ENCODE measurements around the gene CCT7. TPM values are rescaled to one million over a fixed set of nuclear protein-coding genes. Genes with fewer than 3 reads are reported as not detected.

The CCT7 gene
- total and polyA plus RNA-seq, 2 experiments from 2014 or later: 190 to 197 TPM

GRCh38 chr2:73252238-73253027 lies 18.3 kb downstream of the CCT7 start:
- Histone ChIP-seq H3K4me2 (no peak overlapping the region), H3K79me2 (no peaks in the 10 kb centered on the region), H3K36me3 (replicated peaks; ENCODE audit: insufficient read depth, low read depth) (no peaks in the 10 kb centered on the region), H3K27ac (no peak overlapping the region), H2AFZ (no peak overlapping the region), H3K9me2 (replicated peaks; ENCODE audit: insufficient read depth) (no peaks in the 10 kb centered on the region), H3K9me3 (ENCODE audit: low read depth) (no peaks in the 10 kb centered on the region), H3K4me3 (no peak overlapping the region), H3K4me1 (ENCODE audit: insufficient read depth) (no peaks in the 10 kb centered on the region), H4K20me1 (ENCODE audit: insufficient read depth, poor library complexity, severe bottlenecking) (no peaks in the 10 kb centered on the region), H3K27me3 (no peaks in the 10 kb centered on the region)
- 95% methylated on average over 17 of the region's 17 CpGs for WGBS (ENCODE audit: low lambda C conversion rate, missing lambda C conversion rate)
- no peak for DNase-seq (ENCODE audit: low spot score)
- no peak for TF ChIP-seq CTCF (IDR thresholded peaks at IDR 0.05; ENCODE audit: poor library complexity)

- H2AFZ ChIP-seq: no peak overlapping the region
- WGBS (ENCODE audit: low lambda C conversion rate, missing lambda C conversion rate): 94% methylated on average over 2 of the region's 2 CpGs
- no peaks in the 10 kb centered on the region for H3K9me3 ChIP-seq (ENCODE audit: low read depth)
- H3K4me3 ChIP-seq: no peak overlapping the region
- no peaks in the 10 kb centered on the region for H3K27me3 ChIP-seq
- H3K4me1 ChIP-seq (ENCODE audit: insufficient read depth): no peaks in the 10 kb centered on the region
- TF ChIP-seq CTCF (IDR thresholded peaks at IDR 0.05; ENCODE audit: poor library complexity) (no peak), EZH2phosphoT487 (IDR thresholded peaks at IDR 0.05; ENCODE audit: low read depth, severe bottlenecking, unreplicated experiment) (no peak), EZH2 (IDR thresholded peaks at IDR 0.05; ENCODE audit: borderline replicate concordance) (no peak)
- no peaks in the 10 kb centered on the region for H3K9me2 ChIP-seq (replicated peaks; ENCODE audit: insufficient read depth)
- H4K20me1 ChIP-seq (ENCODE audit: insufficient read depth, poor library complexity, severe bottlenecking): no peaks in the 10 kb centered on the region
- H3K36me3 ChIP-seq (replicated peaks; ENCODE audit: insufficient read depth, low read depth): no peaks in the 10 kb centered on the region
- no peak overlapping the region for H3K27ac ChIP-seq
- H3K79me2 ChIP-seq: no peaks in the 10 kb centered on the region
- no peak for DNase-seq (ENCODE audit: low spot score)
- no peak overlapping the region for H3K4me2 ChIP-seq
These were observed 19.3 kb downstream of the CCT7 start for GRCh38 chr2:73253400-73253799.

- Histone ChIP-seq H3K27me3 (no peaks in the 10 kb centered on the region), H3K36me3 (replicated peaks; ENCODE audit: insufficient read depth, low read depth) (no peaks in the 10 kb centered on the region)
- TF ChIP-seq EZH2 (IDR thresholded peaks at IDR 0.05; ENCODE audit: borderline replicate concordance) (no peak), EZH2phosphoT487 (IDR thresholded peaks at IDR 0.05; ENCODE audit: low read depth, severe bottlenecking, unreplicated experiment) (no peak), CTCF (IDR thresholded peaks at IDR 0.05; ENCODE audit: poor library complexity) (no peak)
These were observed 19.8 kb downstream of the CCT7 start for GRCh38 chr2:73253901-73254300.

More at GRCh38 chr2:73253901-73254300, 19.8 kb downstream of the CCT7 start:
- Histone ChIP-seq H3K4me3 (no peak overlapping the region), H3K27ac (no peak overlapping the region), H3K4me1 (ENCODE audit: insufficient read depth) (no peaks in the 10 kb centered on the region), H2AFZ (no peak overlapping the region), H3K9me3 (ENCODE audit: low read depth) (no peaks in the 10 kb centered on the region), H3K79me2 (no peaks in the 10 kb centered on the region), H3K4me2 (no peak overlapping the region), H3K9me2 (replicated peaks; ENCODE audit: insufficient read depth) (no peaks in the 10 kb centered on the region), H4K20me1 (ENCODE audit: insufficient read depth, poor library complexity, severe bottlenecking) (no peaks in the 10 kb centered on the region)
- WGBS (ENCODE audit: low lambda C conversion rate, missing lambda C conversion rate): 94% methylated on average over 3 of the region's 3 CpGs
- no peak for DNase-seq (ENCODE audit: low spot score)

All from hepatocyte (in vitro differentiated cells).